GM19455 (cell line): Measurements from ENCODE around the gene CLRN3.

Experiments used
- ATAC-seq: cut with Tn5 transposase; IDR thresholded peaks from one replicate; pipeline ENCODE4 v1.9.1; 2021; ENCODE audit not compliant: unreplicated experiment

CLRN3 gene

GRCh38 chr10:127903789-127904188 lies 11.0 kb upstream of the CLRN3 start:
- no peak for ATAC-seq

GRCh38 chr10:127899766-127900387 lies 7.1 kb upstream of the CLRN3 start:
- no peak for ATAC-seq

GRCh38 chr10:127897177-127897576 lies 4.4 kb upstream of the CLRN3 start:
- no peak for ATAC-seq

DNA sequence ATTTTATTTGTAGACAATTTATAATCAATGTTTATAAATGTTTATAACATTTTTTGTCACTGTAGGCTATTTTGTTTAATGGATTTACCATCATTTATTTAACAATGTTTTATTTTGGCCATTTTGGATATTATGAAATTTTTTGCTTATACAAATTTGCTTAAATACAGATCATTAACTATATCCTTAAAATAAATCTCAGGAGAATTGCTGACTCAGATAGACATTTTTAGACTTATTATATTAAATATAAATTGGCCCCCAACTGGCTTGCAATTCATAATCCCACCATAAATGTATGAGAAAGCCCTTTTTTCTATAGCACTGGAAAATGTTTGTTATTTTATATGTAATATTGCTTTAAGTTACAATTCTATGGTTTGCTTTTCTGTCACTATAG lies 3.8 kb upstream of the CLRN3 start:
- ATAC-seq = no peak

DNA sequence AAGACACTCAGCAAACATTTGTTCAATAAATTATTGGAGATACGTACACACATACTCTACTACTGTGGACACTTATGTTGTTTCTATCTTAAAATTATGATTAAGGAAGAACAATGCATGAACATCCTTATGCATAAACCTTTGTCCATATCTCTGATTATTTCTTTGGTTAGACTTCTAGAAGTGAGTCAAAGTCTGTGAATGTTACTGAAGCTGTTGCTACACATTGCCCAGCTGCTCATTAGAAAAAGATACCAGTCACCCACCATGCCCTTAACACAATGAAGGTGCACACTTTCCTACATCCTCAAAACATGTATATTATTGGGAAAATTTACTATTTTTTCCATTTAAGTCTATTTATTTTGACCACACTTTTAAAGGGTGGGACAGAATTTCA lies 1.4 kb upstream of the CLRN3 start:
- no peak for ATAC-seq

- no peak for ATAC-seq
Observed at GRCh38 chr10:127890832-127891334, 1.9 kb downstream of the CLRN3 start.

- no peak for ATAC-seq
Observed at GRCh38 chr10:127890216-127890615, 2.5 kb downstream of the CLRN3 start.

DNA sequence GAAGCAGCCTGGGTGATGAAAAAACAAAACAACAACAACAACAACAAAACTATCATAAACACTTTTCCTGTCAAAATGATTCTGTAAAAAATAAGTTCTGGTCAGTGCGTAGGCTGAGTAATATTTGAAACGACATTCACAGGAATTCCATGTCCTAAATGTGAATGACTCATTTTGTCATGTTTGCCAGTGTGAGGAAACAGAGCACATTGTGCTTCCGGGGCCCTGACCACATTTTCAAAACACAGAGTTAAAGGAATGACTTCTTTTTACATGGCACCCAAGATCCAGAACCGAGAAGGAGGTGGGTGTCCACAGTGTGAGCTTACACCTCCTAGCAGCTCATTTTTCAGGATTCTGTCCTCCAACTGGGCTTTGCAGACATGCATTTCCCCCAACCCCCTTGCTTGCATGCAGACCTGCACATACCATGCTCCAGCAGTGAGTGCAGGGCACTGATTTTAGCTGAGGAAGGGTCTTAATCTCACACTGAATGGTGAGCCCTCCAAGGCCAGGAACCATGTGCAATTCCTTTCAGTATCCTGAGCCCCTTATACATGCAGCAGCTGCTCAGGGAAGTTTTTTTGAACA lies 3.0 kb downstream of the CLRN3 start:
- no peak for ATAC-seq

- ATAC-seq = no peak
Observed at GRCh38 chr10:127888521-127889312, 4.0 kb downstream of the CLRN3 start.

DNA sequence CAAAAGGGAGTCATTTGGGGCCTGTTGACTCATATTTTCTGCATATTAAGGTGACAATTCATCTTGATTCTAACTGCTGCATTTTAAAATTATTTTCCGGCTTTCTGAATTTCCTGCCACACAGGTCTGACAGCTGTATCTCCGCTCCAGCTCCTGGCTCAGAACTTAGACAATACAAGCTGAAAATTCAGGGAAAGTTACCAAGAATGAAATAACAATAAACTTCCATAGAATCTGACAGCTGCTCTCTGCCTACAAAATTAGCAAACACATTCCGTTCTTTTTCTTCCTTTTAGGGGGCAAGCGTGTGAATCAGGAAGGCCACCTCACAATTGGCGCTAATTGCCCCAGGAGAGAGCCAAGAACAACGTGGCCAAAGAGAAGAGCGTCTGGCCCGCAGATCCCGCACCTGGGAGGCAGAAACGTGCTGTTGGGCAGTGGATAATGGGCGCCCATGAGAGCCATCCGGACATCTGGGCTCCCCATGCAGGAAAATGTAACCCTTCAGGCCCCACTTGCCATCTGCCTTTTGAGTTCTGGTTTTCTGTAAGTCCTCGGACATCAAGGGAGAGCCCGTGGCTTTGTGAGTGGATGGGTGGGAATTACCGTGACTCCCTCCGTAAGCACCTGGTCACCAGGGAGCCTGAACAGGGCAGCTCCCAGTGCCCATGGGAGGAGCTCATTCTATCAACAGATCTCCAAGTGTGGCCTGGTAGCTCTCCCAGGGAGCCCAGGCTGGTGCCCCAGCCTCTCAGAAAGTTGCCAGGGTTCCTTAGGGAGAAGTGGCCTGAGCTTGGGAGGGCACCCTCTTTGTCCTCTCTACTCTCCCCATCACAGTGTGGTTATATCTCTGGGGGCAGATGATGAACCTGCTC lies 5.0 kb downstream of the CLRN3 start:
- no peak for ATAC-seq

- no peak for ATAC-seq
Observed at GRCh38 chr10:127886371-127887051, 6.2 kb downstream of the CLRN3 start.

- no peak for ATAC-seq
Observed at GRCh38 chr10:127884501-127884900, 8.2 kb downstream of the CLRN3 start.

DNA sequence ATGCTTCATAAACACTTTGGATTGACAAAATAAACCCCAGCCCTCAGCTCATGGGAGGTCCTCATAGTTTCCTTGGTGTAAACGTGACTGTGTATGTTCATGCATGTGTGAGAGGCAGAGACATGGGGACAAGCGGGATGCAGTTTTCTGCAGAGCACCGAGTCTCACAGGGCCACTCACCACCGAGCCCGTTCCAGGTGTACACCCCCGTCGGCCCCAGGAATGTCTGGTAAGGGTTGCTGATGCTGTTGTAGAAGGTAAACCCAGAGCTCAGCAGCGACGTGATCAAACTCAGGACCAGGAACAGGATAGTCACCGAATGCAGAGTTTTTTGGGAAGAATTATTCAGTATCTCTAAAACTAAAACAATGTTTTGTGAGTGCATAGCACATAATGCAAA lies 9.2 kb downstream of the CLRN3 start:
- ATAC-seq = no peak

- ATAC-seq = no peak
Observed at GRCh38 chr10:127882801-127883459, 9.8 kb downstream of the CLRN3 start.

DNA sequence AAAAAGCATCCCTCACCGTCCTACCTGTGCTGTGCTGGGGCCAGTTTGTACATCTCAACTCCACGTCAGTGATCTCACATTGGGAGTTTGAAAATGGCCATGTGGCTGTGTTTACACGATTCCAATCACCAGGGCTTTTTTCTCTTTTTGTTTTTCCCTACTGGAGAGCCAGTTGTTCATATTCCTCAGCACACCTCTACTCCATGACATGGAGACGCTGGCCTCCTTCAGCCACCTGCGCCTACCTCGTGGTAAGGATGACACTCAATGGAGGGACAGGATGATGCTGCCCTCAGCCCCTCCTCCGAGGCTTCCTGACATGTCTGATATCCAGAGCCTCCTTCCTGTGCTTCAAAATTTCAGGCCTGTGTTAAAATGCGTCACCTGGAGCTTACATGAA lies 10.3 kb downstream of the CLRN3 start:
- ATAC-seq = no peak

DNA sequence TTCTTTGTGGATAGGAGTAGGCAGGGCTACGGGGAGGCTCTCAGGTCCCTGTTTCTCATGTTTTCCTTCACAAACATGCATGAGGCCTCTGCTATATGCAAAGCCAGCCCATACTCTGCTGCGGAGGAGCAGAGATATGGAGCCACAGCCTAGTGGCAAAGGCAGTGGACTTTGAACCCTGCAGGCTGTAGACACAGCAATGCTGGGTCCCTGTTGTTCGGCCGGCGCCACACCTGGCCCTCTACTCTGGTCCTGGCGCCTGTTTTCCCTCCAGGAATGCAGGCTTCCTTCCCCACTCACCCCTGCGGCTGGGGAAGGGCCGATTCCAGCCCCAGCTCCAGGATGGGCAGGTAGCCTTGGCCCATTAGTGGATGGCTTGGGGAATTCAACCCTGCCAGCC lies 11.5 kb downstream of the CLRN3 start:
- ATAC-seq = no peak

DNA sequence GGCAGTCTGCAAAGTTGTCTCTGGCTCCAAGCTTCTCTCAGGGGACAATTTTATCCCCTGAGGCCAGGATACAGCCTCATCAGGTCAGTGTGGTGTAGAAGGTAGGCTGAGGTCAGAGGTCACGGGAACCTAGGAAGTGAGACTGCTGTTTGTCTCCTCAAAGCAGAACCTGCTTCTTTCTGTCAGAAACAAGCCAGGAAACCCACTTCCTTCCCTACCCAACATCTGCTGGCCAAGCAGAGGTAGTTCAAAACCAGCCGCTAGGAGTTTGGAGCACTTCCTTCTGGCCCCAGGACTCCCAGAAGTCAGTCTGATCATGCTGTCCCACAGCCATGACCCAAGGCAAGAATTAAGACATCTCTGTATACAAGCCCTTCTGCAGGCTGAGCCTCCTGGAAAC lies 12.2 kb downstream of the CLRN3 start:
- no peak for ATAC-seq

DNA sequence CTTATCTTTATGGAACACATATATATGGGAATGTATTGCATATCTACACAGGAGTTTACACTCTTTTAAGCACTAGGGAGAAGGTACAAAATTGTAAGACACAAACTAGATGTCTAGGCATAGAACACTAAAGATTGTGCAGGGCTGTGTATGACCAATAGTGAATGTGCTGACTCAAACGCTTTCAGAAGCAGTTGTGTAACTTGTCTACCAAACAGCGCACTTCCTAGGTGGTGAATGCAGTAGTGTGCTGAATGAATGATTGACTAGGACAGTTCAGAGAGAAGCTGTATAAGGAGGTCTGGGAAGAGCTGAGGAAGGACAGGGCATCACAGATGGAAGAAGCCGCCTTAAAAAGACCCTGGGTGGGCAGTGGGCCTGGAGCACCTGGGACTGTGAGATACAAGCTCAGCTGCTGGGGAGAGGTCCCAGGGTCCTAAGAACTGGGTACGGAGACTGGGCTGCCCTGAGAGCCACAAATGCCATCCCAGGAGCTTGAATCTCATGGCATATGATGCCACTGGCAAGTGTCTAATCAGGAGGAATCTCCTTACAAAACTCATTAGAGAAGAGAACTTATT lies 14.2 kb downstream of the CLRN3 start:
- no peak for ATAC-seq

DNA sequence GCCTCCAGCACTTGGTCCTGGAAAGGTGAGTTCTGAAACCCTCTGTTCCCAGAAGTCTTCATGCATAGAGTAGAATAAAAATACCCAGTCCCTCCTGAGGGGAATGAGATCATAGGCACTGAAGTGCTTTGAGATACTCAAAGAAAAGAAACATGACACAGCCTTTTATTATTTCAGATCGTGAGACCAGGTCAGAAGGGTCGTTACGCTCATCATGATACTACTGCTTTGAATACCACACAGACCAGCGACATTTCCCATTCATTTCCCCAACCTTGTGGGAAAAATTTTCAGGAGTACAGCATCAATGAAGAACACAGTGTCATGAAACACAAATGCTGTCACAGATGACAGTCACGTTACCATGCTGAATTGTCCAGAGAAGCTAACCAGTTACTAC lies 15.0 kb downstream of the CLRN3 start:
- no peak for ATAC-seq

GRCh38 chr10:127877116-127877515 lies 15.6 kb downstream of the CLRN3 start:
- no peak for ATAC-seq
